SKM-1 treated with dmso at 0.1 percent for 144 hours (cell line): ENCODE data around the gene KRT27.
A peak's percentile ranks its signal among the peaks of the same experiment; 100 is the strongest.
"Not testable (repeated sequence)": the region's sequence is repeated elsewhere in the genome, so short reads cannot be mapped to it uniquely, and the experiment has no call there.

Source experiments
- DNase-seq: peaks from one replicate; lab custom pipeline; 2025; ENCODE audit not compliant: unreplicated experiment; lab: John Stamatoyannopoulos, UW

KRT27 gene, protein sequence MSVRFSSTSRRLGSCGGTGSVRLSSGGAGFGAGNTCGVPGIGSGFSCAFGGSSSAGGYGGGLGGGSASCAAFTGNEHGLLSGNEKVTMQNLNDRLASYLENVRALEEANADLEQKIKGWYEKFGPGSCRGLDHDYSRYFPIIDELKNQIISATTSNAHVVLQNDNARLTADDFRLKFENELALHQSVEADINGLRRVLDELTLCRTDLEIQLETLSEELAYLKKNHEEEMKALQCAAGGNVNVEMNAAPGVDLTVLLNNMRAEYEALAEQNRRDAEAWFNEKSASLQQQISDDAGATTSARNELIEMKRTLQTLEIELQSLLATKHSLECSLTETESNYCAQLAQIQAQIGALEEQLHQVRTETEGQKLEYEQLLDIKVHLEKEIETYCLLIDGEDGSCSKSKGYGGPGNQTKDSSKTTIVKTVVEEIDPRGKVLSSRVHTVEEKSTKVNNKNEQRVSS

DNA sequence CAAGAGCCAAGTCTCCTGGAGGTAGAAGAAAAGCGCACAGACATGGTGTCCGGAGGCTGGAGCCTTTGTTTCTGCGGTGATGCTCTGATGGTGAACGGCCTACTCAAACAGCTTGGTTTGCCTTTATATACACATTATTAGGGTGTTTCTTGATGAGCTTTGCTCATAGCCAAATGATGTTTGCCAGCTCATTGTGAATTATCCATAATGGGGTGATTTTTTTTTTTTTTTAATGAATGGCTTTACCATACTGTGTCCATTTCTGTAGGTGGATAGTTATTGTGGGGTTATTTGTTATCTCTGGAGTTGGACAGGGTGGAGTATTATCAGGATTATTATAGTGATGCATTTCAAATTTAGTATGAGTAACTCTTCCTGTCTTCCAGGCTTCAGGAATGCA, at the start of gene KRT27:
KRT27 (minus strand) TSS at position 101 of the 400 bp plus-strand sequence; CDS start at position 44, 57 bp downstream.
- no peak for DNase-seq

DNA sequence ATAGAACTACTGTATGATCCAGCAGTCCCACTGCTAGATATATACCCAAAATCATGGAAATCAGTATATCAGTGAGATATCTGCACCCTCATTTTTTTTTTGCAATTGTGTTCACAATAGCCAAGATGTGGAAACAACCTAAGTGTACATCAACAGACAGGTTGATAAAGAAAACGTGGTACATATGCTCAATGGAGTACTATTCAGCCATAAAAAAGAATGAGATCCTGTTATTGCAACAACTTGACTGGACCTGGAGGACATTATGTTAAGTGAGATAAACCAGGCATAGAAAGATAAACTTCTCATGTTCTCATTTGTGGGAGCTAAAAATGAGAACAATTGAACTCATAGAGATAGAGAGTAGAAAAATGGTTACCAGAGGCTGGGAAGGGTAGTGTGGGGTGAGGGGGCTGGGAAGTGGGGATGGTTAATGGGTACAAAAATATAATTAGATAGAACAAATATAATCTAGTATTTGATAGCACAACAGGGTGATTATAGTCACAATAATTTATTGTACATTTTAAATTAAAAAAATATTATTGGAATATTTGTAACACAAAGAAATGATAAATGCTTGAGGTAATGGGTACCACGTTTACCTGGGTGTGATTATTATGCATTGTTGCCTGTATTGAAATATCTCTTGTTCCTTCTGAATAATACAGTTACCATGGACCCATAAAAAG, 47.9 kb upstream of the KRT27 start:
- no peak for DNase-seq

DNA sequence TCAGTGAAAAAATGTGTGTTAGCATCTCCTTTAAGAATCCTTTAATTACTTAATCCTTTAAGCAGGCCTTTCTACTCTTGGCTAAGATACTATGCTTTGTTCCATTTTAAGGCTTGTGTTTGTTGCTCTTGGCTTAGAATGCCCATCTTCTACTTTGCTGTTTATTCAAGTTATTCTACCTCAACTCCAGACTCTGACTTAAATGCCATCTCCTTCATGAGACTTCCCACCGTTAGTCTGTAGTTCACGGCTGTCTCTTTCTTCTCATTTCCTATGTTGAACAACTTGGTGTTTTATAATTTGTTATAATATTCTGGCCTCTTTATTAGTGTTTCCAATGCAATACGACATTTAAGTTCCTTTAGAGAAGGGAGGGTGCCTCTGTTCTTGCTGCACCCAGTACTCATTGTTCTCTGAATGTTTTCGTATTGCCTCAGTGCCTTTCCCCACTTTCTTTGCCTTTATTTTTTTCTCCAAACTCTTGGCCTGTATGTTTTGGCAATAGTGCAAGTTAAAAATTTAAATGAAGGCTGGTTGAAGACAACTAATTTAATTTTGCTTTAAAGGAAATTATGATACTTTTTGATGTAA, 46.2 kb upstream of the KRT27 start:
- no peak for DNase-seq

DNA sequence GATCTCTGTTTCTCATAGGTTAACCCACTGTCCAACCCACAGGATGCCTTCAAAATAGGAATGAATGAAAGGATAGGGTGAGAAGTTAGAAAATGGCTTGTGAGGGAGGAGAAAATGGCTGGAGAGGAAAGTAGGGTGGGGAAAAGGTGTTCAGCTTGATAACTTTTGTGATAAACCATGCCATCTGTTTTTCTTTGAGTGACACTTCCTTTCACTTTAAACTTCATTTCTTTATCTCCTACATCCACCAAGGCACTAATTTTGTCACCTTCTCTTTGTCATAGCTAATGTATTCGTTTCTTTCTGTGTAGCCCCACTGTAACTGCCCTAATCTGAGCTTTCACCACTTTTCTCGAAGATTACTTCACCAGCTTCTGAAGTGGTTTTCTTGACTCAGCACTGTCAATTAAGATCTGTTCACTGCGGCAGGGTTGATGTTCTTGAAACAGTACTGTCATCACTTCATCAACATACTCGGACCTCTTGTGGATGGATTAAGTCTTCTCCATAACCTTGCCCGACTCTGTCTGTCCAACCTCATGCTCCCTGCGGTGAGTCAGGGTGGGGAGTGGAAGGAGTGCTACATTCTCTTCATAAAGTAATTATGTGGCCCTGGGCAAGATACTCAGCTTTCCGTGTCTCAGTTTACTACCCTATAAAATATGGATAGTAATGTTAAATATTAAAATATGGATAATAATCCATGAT, 45.5 kb upstream of the KRT27 start:
- no peak for DNase-seq

DNA sequence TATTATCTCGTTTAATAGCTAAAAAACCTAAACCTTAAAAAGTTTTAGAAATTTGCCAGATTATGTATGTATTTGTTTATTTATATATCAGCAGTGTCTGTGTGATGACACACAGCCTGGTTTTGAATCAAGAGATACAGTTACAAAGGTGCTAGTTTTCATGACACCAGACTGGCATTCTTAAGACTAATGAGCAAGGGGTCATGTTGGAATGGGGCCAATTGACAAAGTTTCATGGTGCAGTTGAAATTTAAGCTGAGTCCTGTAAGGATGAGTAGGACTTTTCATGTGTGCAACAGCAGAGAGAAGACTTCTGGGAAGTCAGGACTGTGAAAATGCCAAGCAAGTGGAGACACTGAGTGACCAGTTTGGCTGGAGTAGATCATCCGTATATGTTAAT, 43.2 kb upstream of the KRT27 start:
- no peak for DNase-seq

DNA sequence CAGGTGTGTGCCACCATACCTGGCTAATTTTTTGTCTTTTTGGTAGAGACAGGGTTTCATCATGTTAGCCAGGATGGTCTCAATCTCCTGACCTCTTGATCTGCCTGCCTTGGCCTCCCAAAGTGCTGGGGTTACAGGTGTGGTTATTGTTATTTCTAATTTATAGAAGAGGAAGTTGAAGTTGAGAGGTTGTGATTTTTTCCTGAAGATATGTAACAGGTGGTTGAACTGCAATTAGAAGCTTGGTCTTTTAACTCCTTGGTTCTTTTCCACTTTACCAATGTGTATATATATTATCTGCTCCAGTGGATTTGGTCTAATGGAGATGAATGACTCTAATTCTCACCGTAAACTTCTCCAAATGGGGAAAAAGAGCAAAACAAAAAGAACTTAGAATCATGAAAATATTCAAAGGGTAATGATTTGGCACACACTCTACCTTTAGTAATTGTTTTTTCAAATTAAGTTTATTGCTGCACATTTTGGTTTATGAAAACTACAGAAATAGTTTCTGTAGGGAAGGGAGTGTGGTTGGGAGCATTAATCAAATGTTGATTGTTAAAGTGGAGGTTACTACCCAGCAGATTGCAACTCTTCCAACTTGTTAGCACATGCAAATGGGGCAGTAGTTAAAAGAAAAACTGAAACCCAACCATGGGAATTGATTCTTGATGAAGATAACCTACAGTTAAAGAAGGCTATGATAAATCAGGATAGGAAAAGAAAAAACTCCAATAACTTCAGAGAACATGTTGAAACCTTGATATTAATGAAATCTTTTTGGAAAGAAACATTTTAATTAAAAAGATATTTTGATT, 41.9 kb upstream of the KRT27 start:
- DNase-seq = no peak

DNA sequence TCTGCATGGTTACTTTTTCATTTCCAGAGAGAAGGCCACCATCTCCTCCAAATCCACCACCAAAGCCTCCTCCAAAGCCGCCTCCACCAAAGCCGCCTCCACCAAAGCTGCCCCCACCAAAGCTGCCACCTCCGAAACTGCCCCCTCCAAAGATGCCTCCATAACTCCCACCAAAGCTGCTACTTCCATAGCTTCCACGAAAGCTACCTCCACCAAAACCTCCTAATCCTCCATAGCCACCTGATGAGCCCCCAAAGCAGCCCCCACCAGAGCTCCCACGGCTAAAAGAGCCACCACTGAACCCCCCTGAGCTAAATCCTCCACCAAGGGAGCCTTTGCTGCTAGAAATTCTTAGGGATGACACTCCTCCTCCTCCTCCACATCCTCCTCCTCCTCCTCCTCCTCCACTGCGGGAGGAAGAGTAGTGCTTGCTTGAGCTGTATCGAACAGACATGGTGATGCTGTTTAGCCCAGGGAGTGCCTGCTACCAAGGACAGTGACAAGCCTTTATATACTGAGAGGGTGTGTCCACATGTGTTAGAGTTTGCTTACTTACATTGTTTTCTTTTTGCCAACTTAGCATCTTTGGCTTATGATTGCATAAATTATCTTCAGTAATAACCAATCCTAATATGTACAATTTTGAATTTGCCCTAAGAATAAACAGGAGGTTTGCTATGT, 39.9 kb upstream of the KRT27 start, which contains the start of gene KRT10:
KRT10 (minus strand) TSS at position 483 of the 681 bp plus-strand sequence; CDS start at position 454, 29 bp downstream.
- no peak for DNase-seq

DNA sequence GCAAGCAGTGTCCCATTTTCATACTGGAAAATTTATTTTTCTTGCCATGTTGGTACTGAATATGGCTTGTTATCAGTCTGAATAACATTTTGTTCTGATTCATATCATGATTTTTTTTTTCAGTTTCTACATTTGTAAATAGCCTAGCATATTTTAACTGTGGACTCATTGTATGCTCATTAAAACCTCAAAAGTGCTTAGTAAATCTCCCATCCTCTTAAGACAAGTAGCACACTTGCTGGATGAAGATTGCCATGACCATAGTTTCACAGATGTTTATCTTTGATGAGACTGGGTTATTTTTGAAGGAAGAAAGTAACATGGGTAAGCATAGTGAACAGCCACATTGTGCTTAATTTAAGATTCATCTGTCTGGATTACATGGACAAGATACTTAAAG, 39.2 kb upstream of the KRT27 start:
- DNase-seq = no peak

DNA sequence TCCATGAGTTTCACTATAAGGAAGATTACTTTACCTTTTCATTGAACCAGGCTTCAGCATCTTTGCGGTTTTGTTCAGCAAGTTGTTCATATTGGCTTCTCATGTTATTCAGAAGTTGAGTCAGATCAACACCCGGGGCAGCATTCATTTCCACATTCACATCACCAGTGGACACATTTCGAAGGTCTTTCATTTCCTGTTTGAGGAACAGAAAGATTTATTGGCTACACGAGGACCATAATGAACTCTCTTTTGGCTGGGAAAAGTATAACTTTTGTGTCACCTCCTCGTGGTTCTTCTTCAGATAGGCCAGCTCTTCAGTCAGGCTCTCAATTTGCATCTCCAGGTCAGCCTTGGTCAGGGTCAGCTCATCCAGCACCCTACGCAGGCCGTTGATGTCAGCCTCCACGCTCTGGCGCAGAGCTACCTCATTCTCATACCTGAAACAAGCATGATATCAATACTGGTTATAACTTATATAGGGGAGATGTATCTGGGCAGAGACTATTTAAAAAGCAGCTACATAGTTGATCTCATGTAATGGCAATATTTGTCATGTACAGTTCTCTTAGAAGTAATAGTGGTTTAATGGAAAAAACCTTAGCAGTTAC, 38.0 kb upstream of the KRT27 start:
- DNase-seq = no peak

DNA sequence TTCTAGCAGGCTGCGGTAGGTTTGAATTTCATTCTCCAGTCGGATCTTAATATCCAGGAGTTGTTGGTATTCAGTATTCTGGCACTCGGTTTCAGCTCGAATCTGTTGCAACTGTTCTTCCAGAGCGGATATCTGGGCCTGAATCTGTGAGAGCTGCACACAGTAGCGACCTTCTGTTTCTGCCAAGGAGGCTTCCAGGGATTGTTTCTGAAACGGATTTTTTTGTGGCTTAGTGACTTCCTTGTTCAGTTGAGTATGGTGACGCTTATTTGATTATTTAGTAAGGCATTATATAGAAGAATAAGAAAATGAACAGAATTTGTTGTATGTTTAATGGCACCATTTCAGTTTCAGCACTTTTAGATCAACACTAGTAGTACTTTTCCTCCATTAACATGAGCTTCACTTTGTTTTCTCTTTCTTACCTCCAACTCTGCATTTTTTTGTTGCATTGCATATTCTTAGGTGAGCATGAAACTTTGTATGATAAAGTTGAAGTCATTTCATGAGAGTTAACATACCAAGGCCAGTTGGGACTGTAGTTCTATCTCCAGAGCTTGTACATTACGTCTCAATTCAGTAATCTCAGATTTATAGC, 37.3 kb upstream of the KRT27 start:
- no peak for DNase-seq

DNA sequence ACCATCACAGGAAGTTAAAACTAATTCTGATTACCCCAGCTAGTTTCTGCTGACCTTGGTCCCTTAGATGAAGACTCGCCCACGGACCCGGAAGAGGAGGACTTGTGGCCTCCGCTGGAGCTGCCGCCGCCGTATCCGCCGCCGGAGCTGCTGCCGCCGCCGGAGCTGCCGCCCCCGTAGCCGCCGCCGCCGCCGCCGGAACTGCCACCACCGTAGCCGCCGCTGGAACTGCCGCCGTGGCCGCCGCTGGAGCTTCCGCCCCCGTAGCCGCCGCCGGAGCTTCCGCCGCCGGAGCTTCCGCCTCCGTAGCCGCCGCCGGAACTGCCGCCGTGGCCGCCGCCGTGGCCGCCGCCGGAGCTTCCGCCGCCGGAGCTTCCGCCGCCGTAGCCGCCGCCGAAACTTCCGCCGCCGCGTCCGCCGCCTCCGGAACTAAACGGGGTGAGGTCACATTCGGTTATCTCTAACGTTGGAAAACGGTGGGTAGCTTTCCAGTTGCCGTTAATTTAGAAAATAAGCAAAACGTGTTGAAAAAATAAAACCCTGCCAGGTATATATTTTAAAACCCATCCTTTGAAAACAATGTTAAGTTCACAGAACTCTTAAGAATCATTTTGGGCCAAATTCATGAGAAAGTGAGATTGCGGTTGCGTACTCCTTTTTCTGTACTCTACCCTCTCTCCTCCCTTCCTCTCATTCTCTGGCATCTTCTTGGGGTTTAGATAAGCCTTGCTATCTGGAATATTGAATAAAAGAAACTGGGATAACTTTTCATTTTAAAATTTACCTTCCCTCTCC, 36.6 kb upstream of the KRT27 start:
- peak; percentile 54 for DNase-seq

DNA sequence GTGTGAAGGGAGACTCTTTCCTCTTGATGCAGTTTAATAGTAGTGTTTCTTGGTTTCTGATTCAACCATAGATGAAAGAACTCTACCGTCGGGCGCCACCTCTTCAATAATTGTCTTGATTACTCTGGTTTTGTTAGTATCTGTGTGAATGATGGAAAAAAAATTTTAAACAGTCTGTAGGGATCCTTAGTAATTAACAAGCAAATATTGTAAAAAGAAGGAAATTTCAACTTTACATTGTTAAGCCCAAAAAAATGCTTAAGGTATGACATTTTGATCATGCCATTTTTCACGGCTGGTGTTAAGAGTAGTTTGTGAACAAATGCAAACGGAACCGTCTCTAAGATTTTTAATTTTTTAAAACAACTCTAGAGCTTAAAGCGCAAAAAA, 36.0 kb upstream of the KRT27 start:
- no peak for DNase-seq

DNA sequence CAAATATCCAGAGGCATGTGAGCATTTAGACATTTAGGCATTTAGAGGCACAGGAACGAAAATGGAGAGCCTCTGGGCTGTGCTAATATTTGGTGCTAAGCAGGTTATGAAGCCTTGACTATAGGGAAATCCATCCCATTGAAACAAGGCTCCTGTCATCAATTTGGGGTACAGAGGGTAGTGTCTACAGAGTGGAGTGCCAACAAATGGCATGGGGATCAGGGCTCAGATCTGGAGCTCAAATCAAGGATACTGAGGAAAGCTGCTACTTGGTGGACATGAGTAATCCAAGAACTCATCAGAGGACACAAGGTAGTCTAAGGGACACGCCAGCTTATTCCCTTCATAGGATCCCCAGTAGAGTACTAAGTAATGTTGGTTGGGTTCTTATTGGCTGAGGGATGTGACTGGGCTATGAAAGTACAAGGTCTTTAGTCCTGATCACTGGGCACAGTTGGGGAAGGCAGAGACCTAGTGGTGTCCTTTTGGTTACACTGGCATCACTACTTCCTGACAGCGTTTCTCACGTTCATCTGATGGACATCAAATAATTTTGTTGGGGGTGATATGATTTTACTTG, 34.8 kb upstream of the KRT27 start:
- no peak for DNase-seq

DNA sequence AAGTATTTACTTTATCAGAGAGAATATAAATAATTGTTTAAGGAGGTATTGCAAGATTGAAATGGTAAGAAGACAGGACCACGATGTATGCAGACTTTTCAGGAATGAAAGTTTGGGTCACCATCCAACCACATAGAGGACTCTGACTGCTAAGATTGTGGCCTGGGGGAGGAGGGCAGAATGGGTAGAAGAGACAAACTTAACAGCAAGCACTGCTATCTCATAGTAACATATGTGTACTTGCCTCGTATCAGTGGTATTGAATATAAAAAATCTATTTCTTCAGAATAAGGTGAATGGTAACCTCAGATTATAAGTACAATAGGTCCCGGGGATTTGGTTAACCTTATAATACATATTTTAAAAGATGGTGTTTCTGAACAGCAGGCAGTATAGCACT, 34.2 kb upstream of the KRT27 start:
- no peak for DNase-seq

DNA sequence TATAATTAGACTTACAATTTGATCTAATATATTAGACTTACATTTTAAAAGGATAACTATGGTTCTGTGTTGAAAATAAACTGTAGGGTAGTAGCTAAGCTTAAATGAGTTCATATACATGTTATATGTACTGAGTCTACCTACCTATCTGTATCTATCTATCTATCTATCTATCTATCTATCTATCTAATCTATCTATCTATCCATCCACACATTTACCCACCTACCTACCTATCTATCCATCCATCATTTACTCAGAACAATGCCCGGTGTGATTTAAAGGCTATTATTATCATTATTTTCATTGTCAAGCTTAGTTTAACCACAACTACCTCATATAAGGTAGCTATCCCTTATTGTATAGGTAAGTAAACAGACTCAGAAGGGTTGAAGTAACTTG, 33.0 kb upstream of the KRT27 start:
- DNase-seq = no peak

DNA sequence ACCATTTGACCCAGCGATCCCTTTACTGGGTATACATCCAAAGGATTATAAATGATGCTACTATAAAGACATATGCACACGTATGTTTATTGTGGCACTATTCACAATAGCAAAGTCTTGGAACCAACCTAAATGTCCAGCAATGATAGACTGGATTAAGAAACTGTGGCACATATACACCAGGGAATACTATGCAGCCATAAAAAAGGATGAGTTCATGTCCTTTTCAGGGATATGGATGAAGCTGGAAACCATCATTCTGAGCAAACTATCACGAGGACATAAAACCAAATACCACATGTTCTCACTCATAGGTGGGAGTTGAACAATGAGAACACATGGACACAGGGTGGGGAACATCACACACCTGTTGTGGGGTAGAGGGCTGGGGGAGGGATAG, 32.3 kb upstream of the KRT27 start:
- DNase-seq = not testable (repeated sequence)

DNA sequence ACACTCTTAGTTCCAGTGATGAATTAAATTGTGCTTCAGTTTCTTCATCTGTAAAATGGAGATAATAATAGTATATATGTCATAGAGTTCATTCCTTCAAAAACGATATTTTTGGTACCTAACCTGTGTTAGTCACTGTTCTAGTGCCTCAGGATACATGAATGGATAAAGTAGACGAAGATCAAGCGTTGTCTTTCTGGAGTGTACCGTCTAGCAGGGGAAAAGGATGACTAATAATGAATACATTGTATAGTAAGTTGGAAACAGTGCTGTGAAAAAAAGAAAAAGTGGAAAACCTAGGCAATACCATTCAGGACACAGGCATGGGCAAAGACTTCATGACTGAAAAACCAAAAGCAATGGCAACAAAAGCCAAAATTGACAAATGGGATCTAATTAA, 31.5 kb upstream of the KRT27 start:
- DNase-seq = no peak

DNA sequence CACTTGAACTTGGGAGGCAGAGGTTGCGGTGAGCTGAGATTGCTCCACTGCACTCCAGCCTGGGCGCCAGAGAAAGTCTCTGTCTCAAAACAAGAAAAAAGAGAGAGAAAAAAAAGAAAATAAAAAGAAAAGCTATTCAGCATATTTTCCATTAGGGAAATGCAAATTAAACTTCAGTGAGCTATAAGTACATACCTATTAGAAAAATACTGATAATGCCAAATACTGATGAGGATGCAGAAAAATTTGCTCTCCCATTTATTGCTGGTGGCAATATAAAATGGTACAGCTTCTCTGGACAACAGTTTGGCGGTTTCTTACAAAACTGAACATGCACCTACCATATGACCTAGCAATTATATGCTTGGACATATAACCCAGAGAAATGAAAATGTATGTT, 30.3 kb upstream of the KRT27 start:
- no peak for DNase-seq
